HCT116 (cell line): Measurements from ENCODE around the gene PANK1. TPM values are rescaled to one million over a fixed set of nuclear protein-coding genes. Genes with fewer than 3 reads are reported as not detected.

Experiments
- ATAC-seq: fragments of 200-7000 bp; cut with Tn5 transposase; 2 replicates; pipeline ENCODE4 v1.9.1; 2020; ENCODE audit warnings: mild to moderate bottlenecking, moderate library complexity
- BruUV-seq: library from RNA; stranded (reverse); fragments of 400-500 nt; replicated peaks from 2 replicates; lab custom pipeline; 2021; lab: Mats Ljungman, UMichigan
- CTCF ChIA-PET: fragments of 300-600 bp; sonication (Branson Sonifier 250); formaldehyde crosslinking; loops from one replicate; lab custom pipeline; 2021; ENCODE audit warnings: antibody characterized with exemption; lab: Charles Lee
- POLR2A ChIA-PET: fragments of 300-600, 350-600 bp; sonication (Branson Sonifier 250); formaldehyde crosslinking; loops from one replicate; lab custom pipeline; 2021; ENCODE audit warnings: antibody characterized with exemption; lab: Charles Lee
- RAD21 ChIA-PET, 2 experiments: fragments of 300-600 bp; sonication (Branson Sonifier 250); formaldehyde crosslinking; loops; one replicate each; lab custom pipeline; 2023; ENCODE audit warnings: low total read pairs in 2 of 2; ENCODE audit not compliant: uncharacterized antibody in 2 of 2, unreplicated experiment in 2 of 2, low non-redundant PET in 1 of 2; lab: Charles Lee
- DNase-seq: peaks from one replicate; pipeline ENCODE4 v3.0.0-alpha.2; 2010; ENCODE audit warnings: low read depth, low spot score
- H2AFZ ChIP-seq: fragments of 200-600 bp; shearing (Covaris generic), sonication (generic); 2 replicates; pipeline ENCODE4 v1.6.1; 2017; ENCODE audit warnings: low read depth, mixed run types, mixed read lengths, antibody characterized with exemption, low read length; ENCODE audit not compliant: poor library complexity, severe bottlenecking
- H3K27ac ChIP-seq: 2 replicates; pipeline ENCODE4 v1.5.1; 2012; ENCODE audit warnings: low read depth, low read length
- H3K27me3 ChIP-seq: fragments of 200-600 bp; sonication (generic); 2 replicates; pipeline ENCODE4 v1.6.1; 2016; ENCODE audit warnings: mixed run types, low read length, mixed read lengths; ENCODE audit not compliant: insufficient read depth
- H3K36me3 ChIP-seq, 2 experiments: fragments of 200-500 bp in 1 of 2; fragments of 200-600 bp in 1 of 2; sonication (Bioruptor generic) in 1 of 2; sonication (generic) in 1 of 2; 2 replicates each; pipeline versions ENCODE4 v1.5.1 to v1.6.1; 2014 to 2016; ENCODE audit warnings: low read length in 2 of 2, inconsistent platforms in 1 of 2, mixed read lengths in 1 of 2, mixed run types in 1 of 2; ENCODE audit not compliant: insufficient read depth in 2 of 2, control insufficient read depth in 1 of 2
- H3K4me1 ChIP-seq, 2 experiments: fragments of 200-600 bp in 1 of 2; sonication (generic) in 1 of 2; 2 replicates each; pipeline versions ENCODE4 v1.5.1 to v1.6.1; 2012 to 2017; ENCODE audit warnings: low read length in 2 of 2, inconsistent platforms in 1 of 2, mild to moderate bottlenecking in 1 of 2, mixed read lengths in 1 of 2, mixed run types in 1 of 2, moderate library complexity in 1 of 2; ENCODE audit not compliant: insufficient read depth in 2 of 2, control insufficient read depth in 1 of 2
- H3K4me2 ChIP-seq: fragments of 200-600 bp; sonication (generic); 2 replicates; pipeline ENCODE4 v1.6.1; 2017; ENCODE audit warnings: mixed run types, low read length, mixed read lengths
- H3K4me3 ChIP-seq, 2 experiments: fragments of 200-600 bp in 1 of 2; sonication (generic) in 1 of 2; replicated peaks in 1 of 2; 2 replicates each; pipeline ENCODE4 v1.5.1; 2011 to 2016; ENCODE audit warnings: low read length in 2 of 2, control low read depth in 1 of 2, low read depth in 1 of 2, mild to moderate bottlenecking in 1 of 2, mixed read lengths in 1 of 2, mixed run types in 1 of 2
- H3K79me2 ChIP-seq: fragments of 200-600 bp; sonication (generic); 2 replicates; pipeline ENCODE4 v1.6.1; 2017; ENCODE audit warnings: mild to moderate bottlenecking, mixed run types, low read length, moderate library complexity, mixed read lengths; ENCODE audit not compliant: insufficient read depth
- H3K9ac ChIP-seq: fragments of 200-600 bp; sonication (generic); 2 replicates; pipeline ENCODE4 v1.6.1; 2016; ENCODE audit warnings: low read length, mixed read lengths
- H3K9me2 ChIP-seq: fragments of 200-600 bp; sonication (generic), shearing (Covaris generic); 2 replicates; pipeline ENCODE4 v1.6.1; 2017; ENCODE audit warnings: mixed run types, mild to moderate bottlenecking, moderate library complexity; ENCODE audit not compliant: insufficient read depth
- H3K9me3 ChIP-seq, 2 experiments: fragments of 200-500 bp in 1 of 2; fragments of 200-600 bp in 1 of 2; sonication (Bioruptor generic) in 1 of 2; sonication (generic) in 1 of 2; 2 replicates each; pipeline ENCODE4 v1.6.1; 2014 to 2017; ENCODE audit warnings: low read length in 2 of 2, mixed read lengths in 2 of 2, inconsistent platforms in 1 of 2, low read depth in 1 of 2, mild to moderate bottlenecking in 1 of 2, mixed run types in 1 of 2, moderate library complexity in 1 of 2; ENCODE audit not compliant: control insufficient read depth in 1 of 2, insufficient read depth in 1 of 2
- H4K20me1 ChIP-seq: fragments of 200-600 bp; sonication (generic), shearing (Covaris generic); 2 replicates; pipeline ENCODE4 v1.6.1; 2017; ENCODE audit warnings: mixed run types, mild to moderate bottlenecking, moderate library complexity; ENCODE audit not compliant: insufficient read depth
- ATF3 ChIP-seq: IDR thresholded peaks from 2 replicates; pipeline ENCODE4 v1.6.1; 2012
- CBX3 ChIP-seq: IDR thresholded peaks from 2 replicates; pipeline ENCODE4 v1.6.1; 2012; ENCODE audit warnings: low read depth
- CEBPB ChIP-seq: IDR thresholded peaks from 2 replicates; pipeline ENCODE4 v1.6.1; 2012; ENCODE audit warnings: low read depth
- CTCF ChIP-seq, 3 experiments: fragments of 200-600 bp in 1 of 3; sonication (generic) in 1 of 3; IDR thresholded peaks in 2 of 3; conservative IDR thresholded peaks in 1 of 3; 2 replicates each; pipeline ENCODE4 v1.5.1; 2012 to 2017; ENCODE audit warnings: low read depth in 2 of 3, low read length in 2 of 3, antibody characterized with exemption in 1 of 3, borderline replicate concordance in 1 of 3, control low read depth in 1 of 3, mild to moderate bottlenecking in 1 of 3, mixed read lengths in 1 of 3, mixed run types in 1 of 3, moderate library complexity in 1 of 3; ENCODE audit not compliant: insufficient read depth in 1 of 3
- EGR1 ChIP-seq: IDR thresholded peaks from 2 replicates; pipeline ENCODE4 v1.6.1; 2012; ENCODE audit warnings: low read depth
- EZH2 ChIP-seq: fragments of 200-600 bp; sonication (generic); IDR thresholded peaks from 2 replicates; pipeline ENCODE4 v1.6.1; 2017; ENCODE audit warnings: antibody characterized with exemption, mixed run types
- EZH2phosphoT487 ChIP-seq: fragments of 200-600 bp; IDR thresholded peaks from 2 replicates; pipeline ENCODE4 v1.6.1; 2018; ENCODE audit warnings: antibody characterized with exemption, borderline replicate concordance
- FOSL1 ChIP-seq: IDR thresholded peaks from 2 replicates; pipeline ENCODE4 v1.6.1; 2012; ENCODE audit warnings: low read depth
- JUND ChIP-seq: IDR thresholded peaks from 2 replicates; pipeline ENCODE4 v1.6.1; 2012
- MAX ChIP-seq: IDR thresholded peaks from 2 replicates; pipeline ENCODE4 v1.6.1; 2012
- POLR2A ChIP-seq: IDR thresholded peaks from 2 replicates; pipeline ENCODE4 v1.7.0; 2011; ENCODE audit warnings: borderline replicate concordance; ENCODE audit not compliant: insufficient read depth, insufficient read length; ENCODE audit errors: extremely low read depth
- POLR2AphosphoS5 ChIP-seq: IDR thresholded peaks from 2 replicates; pipeline ENCODE4 v1.6.1; 2011; ENCODE audit warnings: mild to moderate bottlenecking, low read depth, low read length, moderate library complexity
- RAD21 ChIP-seq: IDR thresholded peaks from 2 replicates; pipeline ENCODE4 v1.6.1; 2012; ENCODE audit warnings: low read depth, mild to moderate bottlenecking
- SP1 ChIP-seq: IDR thresholded peaks from 2 replicates; pipeline ENCODE4 v1.6.1; 2012; ENCODE audit warnings: low read depth
- TCF7L2 ChIP-seq: IDR thresholded peaks from 2 replicates; pipeline ENCODE4 v1.7.0; 2011; ENCODE audit warnings: borderline replicate concordance, inconsistent platforms; ENCODE audit not compliant: insufficient read depth, insufficient read length; ENCODE audit errors: extremely low read depth
- YY1 ChIP-seq: IDR thresholded peaks from 2 replicates; pipeline ENCODE4 v1.6.1; 2011; ENCODE audit warnings: low read length, low read depth, moderate library complexity, mild to moderate bottlenecking; ENCODE audit not compliant: insufficient replicate concordance; ENCODE audit errors: extremely low read depth
- ZBTB33 ChIP-seq: IDR thresholded peaks from 2 replicates; pipeline ENCODE4 v1.6.1; 2011; ENCODE audit warnings: mild to moderate bottlenecking, low read length, moderate library complexity; ENCODE audit not compliant: insufficient replicate concordance; ENCODE audit errors: extremely low read depth
- ZFX ChIP-seq: fragments of 450-650 bp; IDR thresholded peaks from 2 replicates; pipeline ENCODE4 v1.6.1; 2017
- ZNF274 ChIP-seq: fragments of 200-500 bp; sonication (Bioruptor generic); IDR thresholded peaks from 2 replicates; pipeline ENCODE4 v1.6.1; 2014; ENCODE audit warnings: mild to moderate bottlenecking, low read depth, low read length, inconsistent platforms
- intact Hi-C: fragments of 100-400 bp; cut with micrococcal nuclease; formaldehyde crosslinking; loops from 2 replicates; pipeline ENCODE4 v1.10.0; 2022
- total RNA-seq: library from RNA; stranded (reverse); gene quantifications from one replicate; pipeline ENCODE4 v1.2.1, GENCODE V29; 2021; ENCODE audit not compliant: unreplicated experiment

PANK1 gene
- total RNA-seq, 1 experiment from 2014 or later: 6.4 TPM

GRCh38 chr10:89670926-89671325 lies 25.9 kb upstream of the PANK1 start:
- CTCF ChIA-PET: no interaction called here

More at GRCh38 chr10:89670926-89671325, 25.9 kb upstream of the PANK1 start:
- H4K20me1 ChIP-seq: no peaks in the 10 kb centered on the region
- H3K9me3 ChIP-seq: no peaks in the 10 kb centered on the region
- ATAC-seq (no peak), DNase-seq (no peak)
- H3K36me3 ChIP-seq: no peaks in the 10 kb centered on the region
- H3K9ac ChIP-seq: no peak overlapping the region
- H3K79me2 ChIP-seq: no peaks in the 10 kb centered on the region
- no peak overlapping the region for H3K27ac ChIP-seq
- POLR2A ChIA-PET: no interaction called here
- RAD21 ChIA-PET: no interaction called here
- no peak overlapping the region for H3K4me2 ChIP-seq
- no peaks in the 10 kb centered on the region for H3K4me1 ChIP-seq
- no peak overlapping the region for H2AFZ ChIP-seq
- H3K9me2 ChIP-seq: no peaks in the 10 kb centered on the region
- intact Hi-C loops: no loop called here
- TF ChIP-seq MAX (no peak), JUND (no peak), EZH2phosphoT487 (no peak), RAD21 (no peak), EZH2 (no peak), POLR2AphosphoS5 (no peak), ATF3 (no peak), FOSL1 (no peak), ZFX (no peak), CBX3 (no peak), EGR1 (no peak), CEBPB (no peak), YY1 (no peak), ZNF274 (no peak), SP1 (no peak), POLR2A (no peak), TCF7L2 (no peak), CTCF (IDR thresholded peaks at IDR 0.05 in 2 of 3, conservative IDR thresholded peaks at IDR 0.05 in 1 of 3; ENCODE audit: borderline replicate concordance in 1 of 3, insufficient read depth in 1 of 3, low read depth in 2 of 3, low read length in 2 of 3) (no peak), ZBTB33 (no peak)
- H3K27me3 ChIP-seq: no peaks in the 10 kb centered on the region
- no peak overlapping the region for H3K4me3 ChIP-seq
- BruUV-seq: no TSS peak
